Aorta (tissue), 5 donors: ENCODE results near the gene SAMD1. TPM values are rescaled to one million over a fixed set of nuclear protein-coding genes. Genes with fewer than 3 reads are reported as not detected.

Experiments used
- ATAC-seq: fragments of 200-7000 bp; cut with Tn5 transposase; one replicate; pipeline ENCODE4 v1.9.1; 2022; ENCODE audit warnings: moderate library complexity; ENCODE audit not compliant: low FRiP score
- DNase-seq, 2 donors: peaks; one replicate each; pipeline ENCODE4 v3.0.0-alpha.2; 2020
- H3K27ac ChIP-seq, 2 donors: one replicate each; pipeline ENCODE4 v1.5.1; 2013; ENCODE audit warnings: low read length in 2 of 2, mild to moderate bottlenecking in 2 of 2, moderate library complexity in 2 of 2, control low read depth in 1 of 2, inconsistent platforms in 1 of 2, low read depth in 1 of 2
- H3K27me3 ChIP-seq, 2 donors: one replicate each; pipeline ENCODE4 v1.6.1; 2013; ENCODE audit warnings: control low read depth in 1 of 2, low read length in 1 of 2, mild to moderate bottlenecking in 1 of 2, moderate library complexity in 1 of 2; ENCODE audit not compliant: insufficient read depth in 2 of 2, control insufficient read depth in 1 of 2
- H3K36me3 ChIP-seq, 2 donors: one replicate each; pipeline ENCODE4 v1.6.1; 2013; ENCODE audit warnings: control low read depth in 1 of 2, low read length in 1 of 2, mild to moderate bottlenecking in 1 of 2; ENCODE audit not compliant: insufficient read depth in 2 of 2, control insufficient read depth in 1 of 2
- H3K4me1 ChIP-seq, 2 donors: one replicate each; pipeline ENCODE4 v1.6.1; 2013; ENCODE audit warnings: low read length in 2 of 2, control low read depth in 1 of 2, mild to moderate bottlenecking in 1 of 2, moderate library complexity in 1 of 2; ENCODE audit not compliant: insufficient read depth in 2 of 2, control insufficient read depth in 1 of 2
- H3K4me3 ChIP-seq, 2 donors: one replicate each; pipeline ENCODE4 v1.5.1; 2013; ENCODE audit warnings: low read length in 2 of 2, control low read depth in 1 of 2, mild to moderate bottlenecking in 1 of 2
- H3K9me3 ChIP-seq: one replicate; pipeline ENCODE4 v1.6.1; 2013; ENCODE audit warnings: mild to moderate bottlenecking, low read length; ENCODE audit not compliant: control insufficient read depth
- WGBS, 2 donors: extraction: QIAGEN DNeasy Blood & Tissue Kit; methylation state at CpG; one replicate each; pipeline ENCODE4 v1.1.7; 2013; 5-methylcytosine and 5-hydroxymethylcytosine counted together
- intact Hi-C, 2 donors: fragments of 100-400 bp; cut with DNase I; formaldehyde crosslinking; loops; one replicate each; pipeline versions ENCODE4 v1.14.2 to v1.15.0; 2022
- polyA plus RNA-seq, 2 donors: library from polyadenylated mRNA; stranded (reverse); fragments of 200-250 nt; gene quantifications; one replicate each; pipeline ENCODE4 v1.2.3, GENCODE V29; 2013
- total RNA-seq, 2 donors: library from RNA; stranded (reverse); fragmentation: NEBNext Ultra II Directional; extraction: Animal tissue kit (Norgen Biotek cat#: 25700); gene quantifications; one replicate each; pipeline ENCODE4 v1.2.1, GENCODE V29; 2021
- donor health status: healthy with polysubstance abuse.
- donor health status: Bipolar disorder and iron deficiency.
- donor health status: DM: no; HTN: no; CAD: no.
- donor health status: DM: no; HTN: no; CAD: no.
- donor health status: DM: yes; HTN: yes; CAD: no.

SAMD1 gene
- total and polyA plus RNA-seq, 4 donors: 27.4 to 32.9 (median 28.3) TPM

GRCh38 chr19:14061751-14062557, 28.6 kb downstream of the SAMD1 start, which contains the start of gene PALM3:
Gene PALM3, minus strand, starts transcription at chr19:14062076. Its CDS starts 96 bp downstream, at chr19:14061980.
- ATAC-seq (no peak), DNase-seq (no peak)
- intact Hi-C loops: no loop called here
- H3K36me3 ChIP-seq: no peaks in the 10 kb centered on the region
- 50 to 55% methylated on average over 16 to 19 of the region's 19 CpGs for WGBS, 2 donors
- H3K27ac ChIP-seq: no peak within 1 kb of the TSS
- no peaks in the 10 kb centered on the region for H3K4me1 ChIP-seq
- H3K27me3 ChIP-seq: no peaks in the 10 kb centered on the region
- H3K9me3 ChIP-seq: no peaks in the 10 kb centered on the region
- no peak within 1 kb of the TSS for H3K4me3 ChIP-seq

- H3K9me3 ChIP-seq: no peaks in the 10 kb centered on the region
- no peaks in the 10 kb centered on the region for H3K36me3 ChIP-seq
- no peak overlapping the region for H3K4me3 ChIP-seq
- no peaks in the 10 kb centered on the region for H3K4me1 ChIP-seq
- intact Hi-C loops: no loop called here
- 55 to 56% methylated on average over 9 of the region's 9 CpGs for WGBS, 2 donors
- DNase-seq: no peak
- H3K27ac ChIP-seq: no peak overlapping the region
- ATAC-seq: no peak
- H3K27me3 ChIP-seq: no peaks in the 10 kb centered on the region
Observed at GRCh38 chr19:14061081-14061749, 29.3 kb downstream of the SAMD1 start.

DNA sequence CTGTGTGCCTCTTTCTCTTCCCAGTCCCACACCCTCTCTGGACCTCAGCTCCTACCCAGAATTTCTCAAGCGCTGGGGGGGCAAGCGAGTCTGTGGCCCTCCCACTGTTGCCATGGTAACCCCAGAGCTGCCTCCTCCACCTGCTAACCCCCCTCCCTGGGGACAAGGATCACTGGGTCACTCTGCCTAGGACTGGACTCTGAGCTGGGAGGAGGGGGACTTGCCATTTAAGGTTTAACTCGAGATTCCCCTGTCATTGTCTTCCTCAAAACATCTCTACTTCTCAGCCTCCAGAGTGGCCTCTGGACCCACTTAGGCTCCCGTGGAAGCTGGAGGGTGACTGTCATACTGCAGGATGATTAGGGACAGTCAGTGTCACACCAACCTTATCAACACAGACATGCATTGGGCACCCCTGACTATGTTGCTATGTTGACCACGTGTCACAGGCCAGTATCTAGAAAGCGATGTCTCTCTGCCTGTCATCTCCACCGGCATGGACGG, 30.8 kb downstream of the SAMD1 start:
- Histone ChIP-seq H3K27me3 (no peaks in the 10 kb centered on the region), H3K9me3 (no peaks in the 10 kb centered on the region), H3K27ac (no peak overlapping the region), H3K36me3 (no peaks in the 10 kb centered on the region), H3K4me1 (no peaks in the 10 kb centered on the region), H3K4me3 (no peak overlapping the region)
- no peak for DNase-seq
- 52 to 54% methylated on average over 8 of the region's 8 CpGs for WGBS, 2 donors
- intact Hi-C loops: loop anchor here in 1 of 2 donors (5.0 kb wide), 1 partner anchor 177 kb away; no protein-coding TSS in a partner anchor
- no peak for ATAC-seq

- intact Hi-C loops: loop anchor here in 1 of 2 donors (5.0 kb wide), 1 partner anchor 177 kb away; no protein-coding TSS in a partner anchor
- Histone ChIP-seq H3K27me3 (no peaks in the 10 kb centered on the region), H3K9me3 (no peaks in the 10 kb centered on the region), H3K27ac (no peak overlapping the region), H3K36me3 (no peaks in the 10 kb centered on the region), H3K4me3 (no peak overlapping the region), H3K4me1 (no peaks in the 10 kb centered on the region)
- WGBS, 2 donors: 17 to 20% methylated on average over 15 of the region's 15 CpGs
- ATAC-seq (no peak), DNase-seq (no peak)
Observed at GRCh38 chr19:14059093-14059480, 31.5 kb downstream of the SAMD1 start.

DNA sequence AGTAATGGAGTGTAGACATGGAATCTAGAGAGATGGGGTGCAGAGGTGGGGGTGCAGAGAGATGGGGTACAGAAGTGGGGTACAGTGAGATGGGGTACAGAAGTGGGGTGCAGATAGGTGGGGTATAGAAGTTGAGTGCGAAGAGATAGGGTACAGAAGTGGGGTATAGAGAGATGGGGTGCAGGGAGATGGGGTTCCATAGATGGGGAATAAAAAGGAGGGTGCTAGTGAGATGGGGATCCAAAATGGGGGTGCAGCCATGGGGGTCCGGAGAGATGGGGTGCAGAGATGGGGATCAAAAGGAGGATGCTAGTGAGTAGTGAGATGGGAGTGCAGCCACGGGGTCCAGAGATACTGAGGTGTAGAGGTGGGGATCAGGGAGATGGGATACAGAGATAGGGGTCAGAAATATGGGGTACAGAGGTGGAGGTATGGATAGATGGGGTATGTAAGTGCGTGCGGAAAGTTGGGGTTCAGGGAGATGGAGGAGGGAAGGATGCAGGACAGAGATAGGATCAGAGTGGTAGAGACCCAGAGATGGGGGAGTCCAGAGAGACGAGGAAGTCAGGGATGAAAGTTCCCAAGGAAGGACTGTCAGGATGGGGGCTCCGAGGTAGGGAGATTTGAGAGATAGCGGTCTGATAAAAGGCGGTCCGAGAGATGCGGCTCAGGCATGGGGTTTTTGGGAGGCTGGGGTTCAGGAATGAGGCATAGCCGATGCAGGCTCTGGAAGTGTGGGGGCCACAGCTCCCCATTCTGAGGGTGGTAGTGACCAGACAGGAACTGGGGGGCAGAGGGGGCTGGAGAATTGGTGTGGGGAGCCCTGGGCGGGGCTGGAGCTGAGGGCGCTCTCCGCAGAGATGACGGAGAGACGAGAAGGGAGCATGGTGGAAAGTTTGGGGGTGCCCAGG, 32.1 kb downstream of the SAMD1 start:
- Histone ChIP-seq H3K9me3 (no peaks in the 10 kb centered on the region), H3K36me3 (no peaks in the 10 kb centered on the region), H3K27me3 (no peaks in the 10 kb centered on the region), H3K4me3 (no peak overlapping the region), H3K27ac (no peak overlapping the region), H3K4me1 (no peaks in the 10 kb centered on the region)
- intact Hi-C loops: loop anchor here in 1 of 2 donors (5.0 kb wide), 1 partner anchor 176 kb away; no protein-coding TSS in a partner anchor
- DNase-seq (no peak), ATAC-seq (no peak)
- WGBS, 2 donors: 27 to 29% methylated on average over 17 of the region's 17 CpGs

GRCh38 chr19:14056741-14057356, 33.7 kb downstream of the SAMD1 start:
- DNase-seq (no peak), ATAC-seq (no peak)
- H3K9me3 ChIP-seq: no peaks in the 10 kb centered on the region
- WGBS, 2 donors: 28 to 29% methylated on average over 19 of the region's 19 CpGs
- H3K27me3 ChIP-seq: no peaks in the 10 kb centered on the region
- no peaks in the 10 kb centered on the region for H3K4me1 ChIP-seq
- intact Hi-C loops: loop anchor here in 1 of 2 donors (5.0 kb wide), 1 partner anchor 175 kb away; no protein-coding TSS in a partner anchor
- H3K36me3 ChIP-seq: no peaks in the 10 kb centered on the region
- no peak overlapping the region for H3K4me3 ChIP-seq
- no peak overlapping the region for H3K27ac ChIP-seq

- 93 to 94% methylated on average over 10 of the region's 10 CpGs for WGBS, 2 donors
- Histone ChIP-seq H3K4me3 (no peak overlapping the region), H3K9me3 (no peaks in the 10 kb centered on the region), H3K27me3 (no peaks in the 10 kb centered on the region), H3K4me1 (no peaks in the 10 kb centered on the region), H3K36me3 (no peaks in the 10 kb centered on the region), H3K27ac (no peak overlapping the region)
- intact Hi-C loops: loop anchor here in 1 of 2 donors (5.0 kb wide), 1 partner anchor 174 kb away; no protein-coding TSS in a partner anchor
- DNase-seq (no peak), ATAC-seq (peak; percentile 13)
Observed at GRCh38 chr19:14056069-14056666, 34.4 kb downstream of the SAMD1 start.
